PFSK-1 (cell line): ENCODE data around the gene PRSS57.

Experiments used
- FOXP2 ChIP-seq: optimal IDR thresholded peaks from 2 replicates; pipeline ENCODE3; 2011; ENCODE audit warnings: borderline replicate concordance, control low read depth, inconsistent platforms; ENCODE audit not compliant: insufficient read depth; ENCODE audit errors: extremely low read length, extremely low read depth
- POLR2AphosphoS5 ChIP-seq: IDR thresholded peaks from 2 replicates; pipeline ENCODE4 v1.6.1; 2012; ENCODE audit warnings: low read depth, mild to moderate bottlenecking, control low read depth, low read length, moderate library complexity
- REST ChIP-seq, 2 experiments: IDR thresholded peaks; 2 replicates each; pipeline versions ENCODE4 v1.6.1 to v1.8.0; 2011 to 2012; ENCODE audit warnings: low read depth in 2 of 2, low read length in 2 of 2, control low read depth in 1 of 2, inconsistent platforms in 1 of 2, mild to moderate bottlenecking in 1 of 2, moderate library complexity in 1 of 2; ENCODE audit not compliant: insufficient read depth in 1 of 2
- TAF1 ChIP-seq: IDR thresholded peaks from 2 replicates; pipeline ENCODE4 v1.6.1; 2012; ENCODE audit warnings: low read length, control low read depth, borderline replicate concordance; ENCODE audit not compliant: insufficient read depth

- TF ChIP-seq TAF1 = no peak
- no peak for TF ChIP-seq REST (IDR thresholded peaks at IDR 0.05; ENCODE audit: insufficient read depth in 1 of 2, low read depth in 2 of 2, low read length in 2 of 2)
- no peak for TF ChIP-seq POLR2AphosphoS5
- no peak for TF ChIP-seq FOXP2
These were observed 14.8 kb upstream of the PRSS57 start for GRCh38 chr19:709965-710571.
